NCI-H2171 (cell line): ENCODE data around the gene DLST.
A peak's percentile ranks its signal among the peaks of the same experiment; 100 is the strongest.
"Not testable (repeated sequence)": the region's sequence is repeated elsewhere in the genome, so short reads cannot be mapped to it uniquely, and the experiment has no call there.

Experiments used
- DNase-seq: peaks from one replicate; lab custom pipeline; 2025; lab: John Stamatoyannopoulos, UW

DLST gene

GRCh38 chr14:74917646-74918081 lies 35.9 kb downstream of the DLST start:
- no peak for DNase-seq

- DNase-seq: no peak
Measured at GRCh38 chr14:74918380-74918779, 36.7 kb downstream of the DLST start.

GRCh38 chr14:74919421-74920165 lies 37.9 kb downstream of the DLST start:
- DNase-seq: no peak

- no peak for DNase-seq
Measured at GRCh38 chr14:74920281-74920680, 38.6 kb downstream of the DLST start.

GRCh38 chr14:74921053-74921620 lies 39.4 kb downstream of the DLST start:
- no peak for DNase-seq

GRCh38 chr14:74921987-74922751 lies 40.5 kb downstream of the DLST start:
- no peak for DNase-seq

GRCh38 chr14:74922752-74923401 lies 41.2 kb downstream of the DLST start, which contains the start of gene RPS6KL1:
RPS6KL1 (minus strand) TSS chr14:74923260; CDS start chr14:74921541, 1,719 bp downstream.
- DNase-seq: peak; percentile 94

- DNase-seq: no peak
Measured at GRCh38 chr14:74924061-74924460, 42.3 kb downstream of the DLST start.

- no peak for DNase-seq
Measured at GRCh38 chr14:74927225-74927624, 45.5 kb downstream of the DLST start.

- no peak for DNase-seq
Measured at GRCh38 chr14:74929242-74929641, 47.5 kb downstream of the DLST start.

GRCh38 chr14:74931744-74932143 lies 50.0 kb downstream of the DLST start:
- DNase-seq: not testable (repeated sequence)

GRCh38 chr14:74932401-74932901 lies 50.7 kb downstream of the DLST start:
- DNase-seq: no peak

- DNase-seq: not testable (repeated sequence)
Measured at GRCh38 chr14:74932936-74933335, 51.2 kb downstream of the DLST start.

- no peak for DNase-seq
Measured at GRCh38 chr14:74934041-74934440, 52.3 kb downstream of the DLST start.

GRCh38 chr14:74934476-74935359 lies 53.0 kb downstream of the DLST start:
- no peak for DNase-seq

GRCh38 chr14:74935360-74935680 lies 53.6 kb downstream of the DLST start:
- no peak for DNase-seq

GRCh38 chr14:74936151-74936550 lies 54.4 kb downstream of the DLST start:
- no peak for DNase-seq

GRCh38 chr14:74936731-74937130 lies 55.0 kb downstream of the DLST start:
- DNase-seq: no peak

- DNase-seq: no peak
Measured at GRCh38 chr14:74937171-74937570, 55.5 kb downstream of the DLST start.

GRCh38 chr14:74938531-74939495 lies 57.1 kb downstream of the DLST start:
- no peak for DNase-seq
